AG09309 (cell line): ENCODE measurements around the gene MCM3AP.

Experiments
- DNase-seq: peaks from one replicate; pipeline ENCODE4 v3.0.0-alpha.2; 2010; ENCODE audit warnings: low read depth
- H3K4me3 ChIP-seq: 2 replicates; pipeline ENCODE4 v1.5.1; 2011; ENCODE audit warnings: mild to moderate bottlenecking, low read depth, low read length, moderate library complexity; ENCODE audit not compliant: control insufficient read depth
- CTCF ChIP-seq: IDR thresholded peaks from 2 replicates; pipeline ENCODE4 v1.5.1; 2011; ENCODE audit warnings: mild to moderate bottlenecking, low read depth, low read length, inconsistent platforms; ENCODE audit not compliant: insufficient read depth, control insufficient read depth; ENCODE audit errors: missing control alignments

Gene MCM3AP

GRCh38 chr21:46191686-46192575 is 93.5 kb downstream of the MCM3AP start:
- DNase-seq, result no peak
- no peak overlapping the region for H3K4me3 ChIP-seq
- TF ChIP-seq CTCF, result no peak

GRCh38 chr21:46191257-46191685 is 94.1 kb downstream of the MCM3AP start:
- no peak for TF ChIP-seq CTCF
- no peak overlapping the region for H3K4me3 ChIP-seq
- DNase-seq, result peak; percentile 45

- TF ChIP-seq CTCF, result no peak
- no peak overlapping the region for H3K4me3 ChIP-seq
- DNase-seq, result no peak
Measured at GRCh38 chr21:46190491-46191131, 94.8 kb downstream of the MCM3AP start.

DNA sequence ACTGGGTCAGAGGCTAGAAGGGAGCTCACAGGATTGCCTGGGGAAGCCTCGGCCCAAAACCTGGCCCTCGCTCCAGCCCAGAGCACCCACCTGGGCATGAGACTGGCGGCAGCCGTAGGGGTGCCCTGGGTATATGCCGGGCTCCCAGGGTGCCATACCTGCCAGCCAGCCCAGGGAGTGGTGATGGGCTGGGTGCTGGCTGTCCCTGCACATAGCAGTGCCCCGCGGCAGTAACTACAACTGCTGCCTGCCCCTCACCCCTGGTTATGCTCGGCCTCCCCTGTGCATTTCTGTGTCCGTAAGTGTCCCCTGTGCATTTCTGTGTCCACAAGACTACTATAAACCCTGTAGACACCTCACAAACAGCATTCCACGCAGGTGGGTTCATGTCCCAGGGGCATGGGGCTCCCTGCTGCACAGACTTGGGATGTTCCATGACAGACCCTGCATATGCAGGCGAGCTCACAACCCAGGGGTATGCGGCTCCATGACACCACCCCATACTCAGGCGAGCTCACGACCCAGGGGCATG is 95.4 kb downstream of the MCM3AP start:
- TF ChIP-seq CTCF, result no peak
- no peak for DNase-seq
- no peak overlapping the region for H3K4me3 ChIP-seq

GRCh38 chr21:46189213-46189958 is 96.0 kb downstream of the MCM3AP start:
- H3K4me3 ChIP-seq, result no peak overlapping the region
- no peak for DNase-seq
- TF ChIP-seq CTCF, result no peak
